K562 (cell line): ENCODE data around the gene SUN5. TPM values are rescaled to one million over a fixed set of nuclear protein-coding genes. Genes with fewer than 3 reads are reported as not detected.

Source experiments
- ATAC-seq: fragments of 200-7000 bp; cut with Tn5 transposase; 3 replicates; pipeline ENCODE4 v1.9.1; 2020; ENCODE audit warnings: moderate library complexity
- BruUV-seq: library from RNA; stranded (reverse); fragments of 400-500 nt; replicated peaks from 2 replicates; lab custom pipeline; 2021; lab: Mats Ljungman, UMichigan
- CTCF ChIA-PET: fragments of 300-600 bp; formaldehyde crosslinking; extraction: SDS; loops from one replicate; lab custom pipeline; 2021; ENCODE audit warnings: low intra/inter-chr PET ratio; lab: Yijun Ruan, JAX
- POLR2A ChIA-PET: fragments of 300-600, 350-650 bp; sonication (Branson Sonifier 250); formaldehyde crosslinking; extraction: SDS; loops from one replicate; lab custom pipeline; 2021; ENCODE audit warnings: antibody characterized with exemption, inconsistent platforms; lab: Yijun Ruan, JAX
- DNase-seq, 4 experiments: peaks; one replicate each; pipeline versions ENCODE4 v3.0.0 to v3.0.0-alpha.2; 2011 to 2018; ENCODE audit warnings: low spot score in 3 of 4, mixed read lengths in 3 of 4; ENCODE audit errors: extremely low read depth in 1 of 4
- FAIRE-seq: peaks from 2 replicates; lab custom pipeline; 2011; peaks lifted over from hg19 to GRCh38; lab: Jason Lieb, UNC
- H2AFZ ChIP-seq: 2 replicates; pipeline ENCODE4 v1.6.0; 2011; ENCODE audit warnings: low read depth, low read length, control low read depth, inconsistent platforms
- H3K27ac ChIP-seq: fragments of 200-600 bp; 3 replicates; pipeline ENCODE4 v1.8.0; 2011; ENCODE audit warnings: low read depth, mild to moderate bottlenecking, control low read depth, inconsistent platforms, low read length, moderate library complexity, mixed read lengths; ENCODE audit errors: extremely low read depth
- H3K27me3 ChIP-seq, 2 experiments: fragments of 300-600 bp in 1 of 2; 2 replicates in 1 of 2; 3 replicates in 1 of 2; pipeline versions ENCODE4 v1.6.0 to v1.8.0; 2011; ENCODE audit warnings: inconsistent platforms in 2 of 2, low read length in 2 of 2, mild to moderate bottlenecking in 1 of 2, mixed read lengths in 1 of 2, moderate library complexity in 1 of 2; ENCODE audit not compliant: control insufficient read depth in 2 of 2, insufficient read depth in 2 of 2
- H3K36me3 ChIP-seq: fragments of 300-600 bp; 3 replicates; pipeline ENCODE4 v1.8.0; 2011; ENCODE audit warnings: mild to moderate bottlenecking, low read length, inconsistent platforms; ENCODE audit not compliant: control insufficient read depth, insufficient read depth
- H3K4me1 ChIP-seq, 2 experiments: fragments of 200-600 bp in 1 of 2; replicated peaks in 1 of 2; 2 replicates in 1 of 2; 3 replicates in 1 of 2; pipeline versions ENCODE4 v1.5.1 to v1.8.0; 2011; ENCODE audit warnings: inconsistent platforms in 2 of 2, low read length in 2 of 2, mild to moderate bottlenecking in 1 of 2, mixed read lengths in 1 of 2, moderate library complexity in 1 of 2; ENCODE audit not compliant: control insufficient read depth in 2 of 2, insufficient read depth in 2 of 2
- H3K4me2 ChIP-seq: 2 replicates; pipeline ENCODE4 v1.6.1; 2011; ENCODE audit warnings: low read length, control low read depth, inconsistent platforms, mixed read lengths; ENCODE audit not compliant: insufficient read depth
- H3K4me3 ChIP-seq: fragments of 200-600 bp; sonication (generic), shearing (Covaris generic); 2 replicates; pipeline ENCODE4 v1.5.1; 2016; ENCODE audit warnings: control low read depth, inconsistent platforms
- H3K79me2 ChIP-seq: fragments of 200-600 bp; 3 replicates; pipeline ENCODE4 v1.8.0; 2011; ENCODE audit warnings: low read length, inconsistent platforms; ENCODE audit not compliant: control insufficient read depth, insufficient read depth
- H3K9ac ChIP-seq, 2 experiments: 2 replicates each; pipeline versions ENCODE4 v1.6.0 to v1.6.1; 2011; ENCODE audit warnings: low read depth in 2 of 2, low read length in 2 of 2, control low read depth in 1 of 2, inconsistent platforms in 1 of 2, mild to moderate bottlenecking in 1 of 2, mixed read lengths in 1 of 2; ENCODE audit not compliant: insufficient read depth in 1 of 2
- H3K9me1 ChIP-seq: one replicate; pipeline ENCODE4 v1.6.0; 2011; ENCODE audit warnings: inconsistent platforms, mild to moderate bottlenecking, low read length, moderate library complexity; ENCODE audit not compliant: control insufficient read depth, insufficient read depth
- H3K9me3 ChIP-seq: replicated peaks from 2 replicates; pipeline ENCODE4 v1.5.1; 2011; ENCODE audit warnings: low read depth, low read length, inconsistent platforms; ENCODE audit not compliant: control insufficient read depth, insufficient read depth
- H4K20me1 ChIP-seq: replicated peaks from 2 replicates; pipeline ENCODE4 v1.6.1; 2011; ENCODE audit warnings: low read length, inconsistent platforms, mixed read lengths; ENCODE audit not compliant: control insufficient read depth, insufficient read depth
- COPS2 ChIP-seq: fragments of 450-650 bp; conservative IDR thresholded peaks from 2 replicates; pipeline ENCODE4 v1.6.1; 2016; ENCODE audit warnings: mild to moderate bottlenecking, moderate library complexity
- CREB3 ChIP-seq: fragments of 450-650 bp; conservative IDR thresholded peaks from 2 replicates; pipeline ENCODE4 v1.6.1; 2016; ENCODE audit warnings: missing genetic modification characterization, low read depth, mild to moderate bottlenecking, missing compliant biosample characterization, moderate library complexity
- DNMT1 ChIP-seq: fragments of 450-650 bp; IDR thresholded peaks from 2 replicates; pipeline ENCODE4 v1.6.1; 2016; ENCODE audit warnings: antibody characterized with exemption, mild to moderate bottlenecking
- NFRKB ChIP-seq: fragments of 450-650 bp; IDR thresholded peaks from 2 replicates; pipeline ENCODE4 v1.6.1; 2016; ENCODE audit warnings: low read depth
- SRF ChIP-seq, 2 experiments: fragments of 250-450, 450-650 bp in 1 of 2; sonication (Bioruptor Pico) in 1 of 2; sonication (generic) in 1 of 2; formaldehyde crosslinking; IDR thresholded peaks; 2 replicates each; pipeline versions ENCODE4 v1.5.0 to v1.5.1; 2020 to 2022; ENCODE audit warnings: mild to moderate bottlenecking in 1 of 2, missing genetic modification reagents in 1 of 2
- ZNF384 ChIP-seq: IDR thresholded peaks from 2 replicates; pipeline ENCODE4 v1.6.1; 2012; ENCODE audit warnings: low read depth, low read length, improper control_type of control experiment
- whole genome bisulfite sequencing: fragments of 100-300 bp; shearing (Covaris generic); methylation state at CpG from one replicate; pipeline ENCODE4 v1.1.6; 2016; ENCODE audit warnings: low coverage, mixed read lengths; ENCODE audit not compliant: insufficient coverage; ENCODE audit errors: missing lambda C conversion rate; 5-methylcytosine and 5-hydroxymethylcytosine counted together
- in situ Hi-C: fragments of 300-500 bp; cut with MboI; formaldehyde crosslinking; loops from 4 replicates; pipeline ENCODE4 v1.15.0; 2018; ENCODE audit warnings: inconsistent platforms, mixed read lengths
- intact Hi-C: fragments of 100-400 bp; cut with micrococcal nuclease; formaldehyde crosslinking; loops from 2 replicates; pipeline ENCODE4 v1.14.2; 2022
- polyA plus RNA-seq, 8 experiments: library from polyadenylated mRNA; depleted of rRNA in 4 of 8; stranded (reverse) in 5 of 8; unstranded in 3 of 8; fragments of >200 nt; fragmentation: Nextera tagmentation in 2 of 8; fragmentation: Illumina TruSeq in 1 of 8; extraction: Ambion mirVana in 2 of 8; extraction: Trizol in 1 of 8; gene quantifications; 2 replicates each; pipeline versions ENCODE4 v1.2.1 to v1.2.3, GENCODE V29; 2011 to 2014; ENCODE audit warnings: inconsistent platforms in 1 of 8, missing spikeins in 1 of 8
- total RNA-seq, 7 experiments: library from RNA; depleted of rRNA in 6 of 7; stranded (reverse); fragments of >200 nt in 6 of 7; fragmentation: Illumina TruSeq in 2 of 7; extraction: Trizol in 2 of 7; gene quantifications; 2 replicates each; pipeline versions ENCODE4 v1.2.1 to v1.2.3, GENCODE V29; 2011 to 2021; ENCODE audit warnings: low replicate concordance in 1 of 7

Gene SUN5
- total and polyA plus RNA-seq, 9 of the 15 experiments (the other 6 are each of a cell fraction or from before 2014, with no cell fraction given), result not detected

GRCh38 chr20:33006776-33007375, 2.6 kb upstream of the SUN5 start:
- DNase-seq, result no peak
- Histone ChIP-seq H3K4me3 (no peak overlapping the region), H3K9me3 (peaks cover 4% of the 10 kb centered on the region), H3K79me2 (no peaks in the 10 kb centered on the region), H3K4me2 (no peak overlapping the region), H2AFZ (no peak overlapping the region), H3K9me1 (no peaks in the 10 kb centered on the region), H3K27ac (no peak overlapping the region), H3K27me3 (peaks cover 5 to 46% of the 10 kb centered on the region in 2 experiments; a peak in 3 of 5 replicates), H3K36me3 (no peaks in the 10 kb centered on the region), H4K20me1 (no peaks in the 10 kb centered on the region), H3K9ac (no peak overlapping the region), H3K4me1 (no peaks in the 10 kb centered on the region; a peak in 1 of 5 replicates)
- ChIA-PET POLR2A (interaction anchor here (0.7 to 1.0 kb wide), 2 partner anchors 11 to 279 kb away, joined by 3 read pairs; no protein-coding TSS in a partner anchor), CTCF (no interaction called here)
- in situ Hi-C loops (no loop called here), intact Hi-C loops (no loop called here)
- no peak for FAIRE-seq
- TF ChIP-seq ZNF384 (no peak), SRF (CRISPR knock-in tag; IDR thresholded peaks at IDR 0.05) (no peak), CREB3 (tag) (no peak), NFRKB (no peak), COPS2 (no peak), DNMT1 (no peak)
- WGBS, result 6% methylated on average over 8 of the region's 8 CpGs
- ATAC-seq, result no peak
- no TSS peak for BruUV-seq
